GM12878 (cell line): ENCODE results near the gene RNPEP. TPM values are rescaled to one million over a fixed set of nuclear protein-coding genes. Genes with fewer than 3 reads are reported as not detected.

Experiments used
- ATAC-seq: fragments of 200-7000 bp; cut with Tn5 transposase; 3 replicates; pipeline ENCODE4 v1.9.1; 2020; ENCODE audit warnings: mild to moderate bottlenecking, moderate library complexity
- BruUV-seq: library from RNA; stranded (reverse); fragments of 400-500 nt; replicated peaks from 2 replicates; lab custom pipeline; 2021; lab: Mats Ljungman, UMichigan
- CTCF ChIA-PET: fragments of 300-600 bp; sonication (Branson Sonifier 250); formaldehyde crosslinking; extraction: SDS; loops from one replicate; lab custom pipeline; 2021; ENCODE audit warnings: inconsistent platforms; lab: Yijun Ruan, JAX
- POLR2A ChIA-PET: fragments of 350-600 bp; formaldehyde crosslinking; extraction: SDS; loops from one replicate; lab custom pipeline; 2021; ENCODE audit warnings: inconsistent platforms; lab: Charles Lee
- RAD21 ChIA-PET: fragments of 300-600 bp; sonication (Branson Sonifier 250); formaldehyde crosslinking; loops from one replicate; lab custom pipeline; 2023; ENCODE audit warnings: antibody characterized with exemption; ENCODE audit not compliant: unreplicated experiment; lab: Charles Lee
- SMC1A ChIA-PET: fragments of 300-600 bp; sonication (Branson Sonifier 250); formaldehyde crosslinking; loops from one replicate; lab custom pipeline; 2023; ENCODE audit not compliant: unreplicated experiment, uncharacterized antibody; lab: Charles Lee
- DNase-seq: peaks from one replicate; pipeline ENCODE4 v3.0.0-alpha.2; 2011; ENCODE audit warnings: low read depth, low spot score
- FAIRE-seq: peaks from 3 replicates; lab custom pipeline; 2011; peaks lifted over from hg19 to GRCh38; lab: Jason Lieb, UNC
- H2AFZ ChIP-seq: 2 replicates; pipeline ENCODE4 v1.6.0; 2011; ENCODE audit warnings: low read depth, low read length, control low read depth; ENCODE audit not compliant: control insufficient read depth
- H3K27ac ChIP-seq: 2 replicates; pipeline ENCODE4 v1.5.1; 2011; ENCODE audit warnings: control low read depth; ENCODE audit not compliant: control insufficient read depth, insufficient read depth
- H3K27me3 ChIP-seq, 2 experiments: replicated peaks in 1 of 2; 2 replicates each; pipeline versions ENCODE4 v1.6.0 to v1.6.1; 2011; ENCODE audit warnings: low read length in 1 of 2; ENCODE audit not compliant: control insufficient read depth in 2 of 2, insufficient read depth in 2 of 2
- H3K36me3 ChIP-seq, 2 experiments: 2 replicates each; pipeline ENCODE4 v1.5.1; 2011; ENCODE audit warnings: low read length in 1 of 2; ENCODE audit not compliant: control insufficient read depth in 2 of 2, insufficient read depth in 2 of 2
- H3K4me1 ChIP-seq: 2 replicates; pipeline ENCODE4 v1.6.1; 2011; ENCODE audit warnings: mild to moderate bottlenecking, low read length, moderate library complexity, mixed read lengths; ENCODE audit not compliant: control insufficient read depth, insufficient read depth
- H3K4me2 ChIP-seq: 2 replicates; pipeline ENCODE4 v1.6.0; 2011; ENCODE audit warnings: control low read depth; ENCODE audit not compliant: control insufficient read depth, insufficient read depth
- H3K4me3 ChIP-seq: fragments of 200-600 bp; sonication (generic); 2 replicates; pipeline ENCODE4 v1.5.1; 2016
- H3K79me2 ChIP-seq: 2 replicates; pipeline ENCODE4 v1.6.0; 2011; ENCODE audit warnings: low read length; ENCODE audit not compliant: control insufficient read depth, insufficient read depth
- H3K9ac ChIP-seq: 2 replicates; pipeline ENCODE4 v1.8.0; 2011; ENCODE audit warnings: low read length, control low read depth, mixed read lengths; ENCODE audit not compliant: control insufficient read depth, insufficient read depth
- H3K9me3 ChIP-seq: replicated peaks from 3 replicates; pipeline ENCODE4 v1.5.1; 2011; ENCODE audit warnings: mild to moderate bottlenecking, low read length; ENCODE audit not compliant: control insufficient read depth, insufficient read depth
- H4K20me1 ChIP-seq: 2 replicates; pipeline ENCODE4 v1.6.0; 2011; ENCODE audit not compliant: control insufficient read depth, insufficient read depth
- HCFC1 ChIP-seq: fragments of 150-350 bp; IDR thresholded peaks from 2 replicates; pipeline ENCODE4 v1.6.1; 2014; ENCODE audit warnings: low read length
- HDAC2 ChIP-seq: fragments of 200-600 bp; sonication (generic); IDR thresholded peaks from 2 replicates; pipeline ENCODE4 v1.6.1; 2017
- KAT2A ChIP-seq: conservative IDR thresholded peaks from 2 replicates; pipeline ENCODE4 v1.6.1; 2011; ENCODE audit warnings: low read depth, low read length; ENCODE audit not compliant: control insufficient read depth
- MTA2 ChIP-seq: fragments of 450-650 bp; IDR thresholded peaks from 2 replicates; pipeline ENCODE4 v1.6.1; 2016; ENCODE audit warnings: low read depth, mild to moderate bottlenecking, moderate library complexity
- NFYB ChIP-seq: IDR thresholded peaks from 2 replicates; pipeline ENCODE4 v1.6.1; 2011; ENCODE audit warnings: low read depth, mild to moderate bottlenecking, low read length, improper control_type of control experiment, moderate library complexity; ENCODE audit not compliant: insufficient read depth
- POU2F2 ChIP-seq: IDR thresholded peaks from 3 replicates; pipeline ENCODE4 v1.6.1; 2011; ENCODE audit warnings: low read depth, mild to moderate bottlenecking, low read length, borderline replicate concordance
- SPI1 ChIP-seq: IDR thresholded peaks from 2 replicates; pipeline ENCODE4 v1.6.1; 2011; ENCODE audit warnings: low read depth, mild to moderate bottlenecking, low read length, moderate library complexity, borderline replicate concordance; ENCODE audit not compliant: insufficient read depth
- SRF ChIP-seq, 2 experiments: IDR thresholded peaks; 2 replicates each; pipeline ENCODE4 v1.6.1; 2011; ENCODE audit warnings: low read depth in 2 of 2, low read length in 2 of 2, mild to moderate bottlenecking in 1 of 2, moderate library complexity in 1 of 2
- TCF7 ChIP-seq: IDR thresholded peaks from 2 replicates; pipeline ENCODE4 v1.6.1; 2014; ENCODE audit warnings: antibody characterized with exemption, borderline replicate concordance
- USF2 ChIP-seq: IDR thresholded peaks from 2 replicates; pipeline ENCODE4 v1.6.1; 2011; ENCODE audit warnings: low read depth, low read length, improper control_type of control experiment, borderline replicate concordance
- whole genome bisulfite sequencing: methylation state at CpG from one replicate; pipeline ENCODE4 v1.1.6; 2016; ENCODE audit warnings: low lambda C conversion rate; ENCODE audit not compliant: insufficient replicate concordance, insufficient coverage; ENCODE audit errors: missing lambda C conversion rate; 5-methylcytosine and 5-hydroxymethylcytosine counted together
- in situ Hi-C: fragments of 300-500 bp; cut with MboI; formaldehyde crosslinking; loops from 9 replicates; pipeline ENCODE4 v1.14.3; 2018; ENCODE audit warnings: mixed read lengths
- intact Hi-C: fragments of 100-400 bp; cut with micrococcal nuclease; formaldehyde crosslinking; loops from one replicate; pipeline ENCODE4 v1.14.2; 2022; ENCODE audit not compliant: unreplicated experiment
- polyA plus RNA-seq, 11 experiments: library from polyadenylated mRNA; depleted of rRNA in 4 of 11; unstranded in 6 of 11; stranded (reverse) in 5 of 11; fragments of >200 nt; fragmentation: Nextera tagmentation in 4 of 11; fragmentation: Illumina TruSeq in 1 of 11; extraction: Ambion mirVana in 4 of 11; extraction: Trizol in 1 of 11; gene quantifications; 1 replicate in 1 of 11; 2 replicates in 10 of 11; pipeline versions ENCODE4 v1.2.1 to v1.2.3, GENCODE V29; 2011 to 2016; ENCODE audit warnings: inconsistent platforms in 2 of 11, missing spikeins in 2 of 11, low read depth in 1 of 11
- total RNA-seq, 4 experiments: library from RNA; depleted of rRNA in 3 of 4; stranded (reverse); fragments of >200 nt in 3 of 4; fragmentation: Illumina TruSeq in 1 of 4; extraction: Trizol in 1 of 4; gene quantifications; 2 replicates each; pipeline versions ENCODE4 v1.2.1 to v1.2.3, GENCODE V29; 2013 to 2021
- TF ChIP-seq, protein P1 (sequence below): fragments of 450-650 bp; IDR thresholded peaks from 2 replicates; pipeline ENCODE4 v1.6.1; 2014; ENCODE audit warnings: mild to moderate bottlenecking
- TF ChIP-seq, protein P2 (sequence below): fragments of 450-650 bp; IDR thresholded peaks from 2 replicates; pipeline ENCODE4 v1.6.1; 2017; ENCODE audit warnings: low read depth, mild to moderate bottlenecking, moderate library complexity
- TF ChIP-seq, protein P3 (sequence below): IDR thresholded peaks from 2 replicates; pipeline ENCODE4 v1.6.1; 2012; ENCODE audit warnings: mild to moderate bottlenecking, low read depth, low read length

The RNPEP gene
- total and polyA plus RNA-seq, 10 of the 15 experiments (the other 5 are each of a cell fraction or from before 2014, with no cell fraction given) = 18.3 to 68.2 (median 44.6) TPM

- ChIA-PET CTCF (interaction anchor here (2.8 kb wide), 1 partner anchor 48 kb away, joined by 9 read pairs; no protein-coding TSS in a partner anchor), RAD21 (no interaction called here), SMC1A (no interaction called here), POLR2A (no interaction called here)
- WGBS = 26% methylated on average over 6 of the region's 6 CpGs
- in situ Hi-C loops = no loop called here
- Histone ChIP-seq H3K4me3 (no peak overlapping the region), H3K9me3 (no peaks in the 10 kb centered on the region), H3K27me3 (peaks cover 13 to 17% of the 10 kb centered on the region in 2 experiments), H3K79me2 (no peaks in the 10 kb centered on the region), H3K9ac (no peak overlapping the region), H3K36me3 (no peaks in the 10 kb centered on the region), H3K27ac (no peak overlapping the region), H3K4me1 (no peaks in the 10 kb centered on the region), H3K4me2 (no peak overlapping the region), H2AFZ (no peak overlapping the region), H4K20me1 (no peaks in the 10 kb centered on the region)
- DNase-seq (no peak), ATAC-seq (no peak), FAIRE-seq (no peak)
- TF ChIP-seq SPI1 (no peak), USF2 (no peak), POU2F2 (no peak), MTA2 (no peak), HCFC1 (no peak), SRF (IDR thresholded peaks at IDR 0.05; ENCODE audit: low read depth in 2 of 2, low read length in 2 of 2) (no peak), NFYB (no peak), TCF7 (no peak), HDAC2 (no peak), KAT2A (no peak)
- TF ChIP-seq, protein P1, sequence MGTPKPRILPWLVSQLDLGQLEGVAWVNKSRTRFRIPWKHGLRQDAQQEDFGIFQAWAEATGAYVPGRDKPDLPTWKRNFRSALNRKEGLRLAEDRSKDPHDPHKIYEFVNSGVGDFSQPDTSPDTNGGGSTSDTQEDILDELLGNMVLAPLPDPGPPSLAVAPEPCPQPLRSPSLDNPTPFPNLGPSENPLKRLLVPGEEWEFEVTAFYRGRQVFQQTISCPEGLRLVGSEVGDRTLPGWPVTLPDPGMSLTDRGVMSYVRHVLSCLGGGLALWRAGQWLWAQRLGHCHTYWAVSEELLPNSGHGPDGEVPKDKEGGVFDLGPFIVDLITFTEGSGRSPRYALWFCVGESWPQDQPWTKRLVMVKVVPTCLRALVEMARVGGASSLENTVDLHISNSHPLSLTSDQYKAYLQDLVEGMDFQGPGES = no peak
- TF ChIP-seq, protein P2, sequence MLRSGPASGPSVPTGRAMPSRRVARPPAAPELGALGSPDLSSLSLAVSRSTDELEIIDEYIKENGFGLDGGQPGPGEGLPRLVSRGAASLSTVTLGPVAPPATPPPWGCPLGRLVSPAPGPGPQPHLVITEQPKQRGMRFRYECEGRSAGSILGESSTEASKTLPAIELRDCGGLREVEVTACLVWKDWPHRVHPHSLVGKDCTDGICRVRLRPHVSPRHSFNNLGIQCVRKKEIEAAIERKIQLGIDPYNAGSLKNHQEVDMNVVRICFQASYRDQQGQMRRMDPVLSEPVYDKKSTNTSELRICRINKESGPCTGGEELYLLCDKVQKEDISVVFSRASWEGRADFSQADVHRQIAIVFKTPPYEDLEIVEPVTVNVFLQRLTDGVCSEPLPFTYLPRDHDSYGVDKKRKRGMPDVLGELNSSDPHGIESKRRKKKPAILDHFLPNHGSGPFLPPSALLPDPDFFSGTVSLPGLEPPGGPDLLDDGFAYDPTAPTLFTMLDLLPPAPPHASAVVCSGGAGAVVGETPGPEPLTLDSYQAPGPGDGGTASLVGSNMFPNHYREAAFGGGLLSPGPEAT = no peak
- TF ChIP-seq, protein P3, sequence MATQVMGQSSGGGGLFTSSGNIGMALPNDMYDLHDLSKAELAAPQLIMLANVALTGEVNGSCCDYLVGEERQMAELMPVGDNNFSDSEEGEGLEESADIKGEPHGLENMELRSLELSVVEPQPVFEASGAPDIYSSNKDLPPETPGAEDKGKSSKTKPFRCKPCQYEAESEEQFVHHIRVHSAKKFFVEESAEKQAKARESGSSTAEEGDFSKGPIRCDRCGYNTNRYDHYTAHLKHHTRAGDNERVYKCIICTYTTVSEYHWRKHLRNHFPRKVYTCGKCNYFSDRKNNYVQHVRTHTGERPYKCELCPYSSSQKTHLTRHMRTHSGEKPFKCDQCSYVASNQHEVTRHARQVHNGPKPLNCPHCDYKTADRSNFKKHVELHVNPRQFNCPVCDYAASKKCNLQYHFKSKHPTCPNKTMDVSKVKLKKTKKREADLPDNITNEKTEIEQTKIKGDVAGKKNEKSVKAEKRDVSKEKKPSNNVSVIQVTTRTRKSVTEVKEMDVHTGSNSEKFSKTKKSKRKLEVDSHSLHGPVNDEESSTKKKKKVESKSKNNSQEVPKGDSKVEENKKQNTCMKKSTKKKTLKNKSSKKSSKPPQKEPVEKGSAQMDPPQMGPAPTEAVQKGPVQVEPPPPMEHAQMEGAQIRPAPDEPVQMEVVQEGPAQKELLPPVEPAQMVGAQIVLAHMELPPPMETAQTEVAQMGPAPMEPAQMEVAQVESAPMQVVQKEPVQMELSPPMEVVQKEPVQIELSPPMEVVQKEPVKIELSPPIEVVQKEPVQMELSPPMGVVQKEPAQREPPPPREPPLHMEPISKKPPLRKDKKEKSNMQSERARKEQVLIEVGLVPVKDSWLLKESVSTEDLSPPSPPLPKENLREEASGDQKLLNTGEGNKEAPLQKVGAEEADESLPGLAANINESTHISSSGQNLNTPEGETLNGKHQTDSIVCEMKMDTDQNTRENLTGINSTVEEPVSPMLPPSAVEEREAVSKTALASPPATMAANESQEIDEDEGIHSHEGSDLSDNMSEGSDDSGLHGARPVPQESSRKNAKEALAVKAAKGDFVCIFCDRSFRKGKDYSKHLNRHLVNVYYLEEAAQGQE = no peak
- intact Hi-C loops = no loop called here
- BruUV-seq = no TSS peak
Observed at GRCh38 chr1:201944002-201944401, 38.4 kb upstream of the RNPEP start.
